LHCN-M2 (cell line): Measurements from ENCODE around the gene OBSCN. TPM values are rescaled to one million over a fixed set of nuclear protein-coding genes. Genes with fewer than 3 reads are reported as not detected.
"Not testable (repeated sequence)": the region's sequence is repeated elsewhere in the genome, so short reads cannot be mapped to it uniquely, and the experiment has no call there.

Experiments used
- DNase-seq: peaks from one replicate; pipeline ENCODE4 v3.0.0-alpha.2; 2012; ENCODE audit warnings: low read depth
- total RNA-seq: library from RNA; depleted of rRNA; stranded (reverse); fragments of >200 nt; gene quantifications from 2 replicates; pipeline ENCODE4 v1.2.3, GENCODE V29; 2014

Gene OBSCN
- total RNA-seq, 1 experiment from 2014 or later = 2.1 TPM

DNA sequence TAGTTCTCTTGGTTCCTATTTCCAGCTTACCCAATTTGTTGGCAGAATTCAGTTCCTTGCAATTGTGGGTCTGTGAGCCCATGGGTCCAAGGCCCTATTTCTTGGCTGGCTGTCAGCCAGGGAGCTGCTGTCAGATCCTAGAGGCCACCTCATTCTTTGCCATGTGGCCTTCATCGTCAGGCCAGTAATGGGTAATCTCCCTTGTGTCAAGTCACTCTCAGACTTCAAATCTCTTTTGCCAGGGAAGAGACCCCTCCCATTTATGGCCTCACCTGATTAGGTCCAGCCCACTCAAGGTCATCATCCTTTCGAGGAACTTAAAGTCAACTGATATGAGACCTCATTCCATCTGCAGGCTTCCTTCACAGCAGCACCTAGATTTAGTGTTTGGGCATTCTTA, 17.9 kb downstream of the OBSCN start:
- no peak for DNase-seq

DNA sequence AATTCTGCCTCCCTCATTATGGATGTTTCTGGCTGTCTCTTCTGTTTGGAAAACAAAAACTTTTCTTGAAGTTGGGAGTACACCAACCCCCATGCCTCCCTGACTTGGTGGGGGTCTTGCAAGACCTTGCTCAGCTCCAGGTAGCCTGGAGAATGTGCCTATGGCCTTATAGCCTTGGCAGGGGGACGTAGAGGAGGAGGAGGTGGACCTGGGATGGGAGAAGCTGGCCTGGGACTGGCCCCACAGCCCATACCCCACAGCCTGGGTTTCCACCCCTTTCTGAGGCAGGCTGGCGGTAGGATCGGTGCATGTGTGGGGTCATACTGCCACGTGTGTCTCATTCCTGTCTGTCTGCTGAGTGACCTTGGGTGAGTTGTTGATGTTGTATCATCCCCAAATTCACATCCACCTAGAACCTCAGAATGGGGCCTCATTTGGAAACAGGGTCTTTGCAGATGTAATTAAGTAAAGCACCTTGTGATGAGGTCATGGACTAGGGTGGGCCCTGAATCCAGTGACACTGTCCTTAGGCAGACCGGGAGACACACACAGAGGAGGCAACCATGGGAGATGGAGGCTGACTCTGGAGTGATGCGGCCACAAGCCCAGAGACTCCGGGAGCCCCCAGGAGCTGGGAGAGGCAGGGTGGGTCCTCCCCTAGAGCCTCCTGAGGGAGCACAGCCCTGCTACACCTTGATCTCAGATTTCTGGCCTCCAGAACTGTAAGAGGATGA, 18.5 kb downstream of the OBSCN start:
- no peak for DNase-seq

DNA sequence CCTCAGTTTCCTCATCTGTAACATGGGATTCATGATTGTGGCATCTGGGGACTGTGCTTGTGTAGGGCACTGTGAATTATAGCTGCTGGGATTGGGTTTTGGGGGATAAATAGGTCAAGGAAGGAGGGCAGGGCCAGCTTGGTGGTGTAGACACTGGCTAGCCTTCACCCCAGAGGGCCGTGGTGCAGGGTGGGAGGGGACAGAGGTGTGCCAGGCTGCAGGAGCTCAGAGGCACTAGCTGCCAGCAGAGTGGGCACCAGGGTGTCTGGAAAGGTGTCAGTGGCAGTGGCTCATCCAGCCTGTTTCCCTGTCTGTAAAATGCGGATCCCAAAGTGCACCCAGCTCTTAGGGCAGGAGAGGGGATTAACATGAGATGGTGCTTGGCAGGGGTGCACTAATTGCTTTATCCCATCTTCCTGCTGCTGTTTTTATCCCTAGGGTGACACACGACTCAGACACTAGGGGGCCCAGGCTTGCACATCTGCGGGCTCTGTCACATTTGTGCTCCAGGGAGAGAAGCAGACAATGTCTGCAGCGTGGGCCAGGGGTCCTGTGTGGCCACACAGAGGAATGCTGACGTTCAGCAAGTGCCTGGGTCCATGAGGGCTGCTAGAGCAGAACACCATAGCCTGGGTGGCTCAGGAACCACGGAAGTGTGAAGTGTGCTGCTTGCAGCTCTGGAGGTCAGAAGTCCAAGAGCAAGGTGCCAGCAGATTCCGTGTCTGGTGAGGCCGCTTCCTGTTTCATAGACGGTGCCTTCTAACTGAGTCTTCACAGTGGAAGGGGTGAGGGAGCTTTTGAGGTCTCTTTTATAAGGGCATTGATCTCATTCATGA, 19.3 kb downstream of the OBSCN start:
- DNase-seq = no peak

DNA sequence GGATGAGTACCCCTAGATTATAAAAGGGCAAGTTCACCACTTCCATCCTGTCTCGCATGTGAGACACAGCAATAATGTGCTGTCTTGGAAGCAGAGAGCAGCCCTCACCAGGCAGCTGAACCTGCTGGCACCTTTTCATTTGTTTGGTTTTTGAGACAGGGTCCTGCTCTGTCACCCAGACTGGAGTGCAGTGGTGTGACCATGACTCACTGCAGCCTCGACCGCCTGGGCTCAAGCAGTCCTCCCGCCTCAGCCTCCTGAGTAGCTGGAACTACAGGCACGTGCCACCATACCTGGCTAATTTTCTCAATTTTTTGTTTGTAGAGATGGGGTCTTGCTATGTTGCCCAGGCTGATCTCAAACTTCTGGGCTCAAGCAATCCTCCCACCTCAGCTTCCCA, 20.3 kb downstream of the OBSCN start:
- not testable (repeated sequence) for DNase-seq

DNA sequence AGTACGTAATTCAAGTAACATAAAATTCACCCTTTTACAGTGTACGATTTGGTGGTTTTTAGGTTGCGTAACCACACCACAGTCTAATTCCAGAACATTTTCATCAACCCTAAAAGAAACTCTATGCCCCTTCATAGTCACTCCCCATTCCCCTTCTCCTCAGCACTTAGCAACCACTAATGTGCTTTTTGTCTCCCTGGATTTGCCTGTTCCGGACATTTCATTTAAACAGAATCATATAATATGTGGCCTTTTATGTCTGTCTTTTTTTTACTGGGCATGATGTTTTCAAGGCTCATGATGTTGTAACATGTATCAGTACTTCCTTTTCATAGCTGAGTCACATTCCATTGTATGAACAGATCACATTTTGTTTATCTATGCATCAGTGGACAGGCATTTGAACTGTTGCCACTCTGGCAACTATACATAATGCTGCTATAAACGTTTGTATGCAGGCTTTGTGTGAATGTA, 20.8 kb downstream of the OBSCN start:
- peak; percentile 84 for DNase-seq

DNA sequence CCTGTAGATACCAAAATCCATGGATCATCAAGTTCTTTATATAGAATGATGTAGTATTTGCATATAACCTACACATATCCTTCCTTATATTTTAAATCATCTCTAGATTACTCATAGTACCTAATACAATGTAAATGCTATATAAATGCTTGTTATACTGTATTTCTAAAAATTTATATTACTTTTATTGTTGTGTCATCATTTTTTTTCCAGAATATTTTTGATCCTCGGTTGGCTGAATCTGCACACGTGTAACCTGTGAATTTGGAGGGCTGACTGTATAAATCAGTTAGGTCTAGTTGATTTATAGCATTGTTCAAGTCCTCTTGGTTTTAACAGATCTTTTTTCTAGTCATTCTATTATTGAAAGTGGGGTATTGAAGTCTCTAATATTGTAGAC, 23.3 kb downstream of the OBSCN start:
- no peak for DNase-seq

DNA sequence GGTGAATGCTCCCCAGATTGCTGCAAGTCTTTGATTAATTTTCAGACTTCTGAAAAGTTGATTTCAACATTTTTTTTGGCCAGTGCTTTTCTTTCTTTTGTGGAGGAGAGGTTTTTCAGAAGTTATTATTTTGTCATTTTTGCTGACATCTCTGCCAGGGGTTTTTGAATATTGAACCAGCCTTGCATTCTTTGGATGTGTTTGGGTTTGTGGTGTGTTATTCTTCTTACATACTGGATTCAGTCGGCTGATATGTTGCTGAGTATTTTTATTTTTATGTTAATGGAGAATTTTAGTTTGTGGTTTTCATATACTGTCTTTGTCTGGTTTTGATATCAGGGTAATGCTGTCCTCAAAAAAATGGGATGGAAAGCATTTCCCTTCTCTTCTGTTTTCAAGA, 25.3 kb downstream of the OBSCN start:
- DNase-seq = no peak

DNA sequence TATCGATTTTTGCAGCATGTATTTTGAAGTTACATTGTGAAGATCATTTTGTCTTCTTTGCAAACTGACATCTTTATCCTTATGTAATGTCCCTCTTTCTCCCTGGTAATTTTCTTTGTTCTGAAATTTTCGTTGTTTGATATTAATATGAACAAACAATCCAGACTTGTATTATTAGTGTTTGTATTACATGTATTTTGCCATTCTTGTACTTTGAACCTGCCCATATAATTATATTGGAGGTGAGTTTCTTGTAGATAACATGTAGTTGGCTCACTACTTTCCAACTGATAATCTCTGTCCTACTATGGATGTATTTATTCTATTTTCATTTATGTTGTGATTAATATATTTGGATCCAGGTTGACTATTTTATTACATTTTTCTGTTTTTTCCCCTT, 27.1 kb downstream of the OBSCN start:
- no peak for DNase-seq

DNA sequence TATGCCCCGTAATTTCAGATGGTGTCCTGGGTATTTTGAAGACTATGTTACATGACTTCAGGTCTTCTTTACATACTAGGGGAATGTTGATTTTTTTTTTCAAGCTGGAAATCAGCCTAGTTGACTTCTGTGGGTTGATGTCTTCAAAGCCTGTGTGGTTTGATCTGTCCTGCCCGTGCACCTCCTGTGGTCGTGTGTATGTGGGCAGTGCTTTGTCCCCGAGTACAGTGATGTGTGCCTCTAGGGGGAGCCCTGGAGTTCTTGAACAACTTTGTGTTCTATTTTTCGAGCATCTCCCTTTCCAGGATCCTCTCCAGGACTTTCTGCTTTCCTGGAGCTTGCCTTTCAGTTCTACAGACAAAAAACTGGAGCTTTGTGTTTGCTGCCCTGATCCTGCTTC, 28.9 kb downstream of the OBSCN start:
- DNase-seq = peak; percentile 23

DNA sequence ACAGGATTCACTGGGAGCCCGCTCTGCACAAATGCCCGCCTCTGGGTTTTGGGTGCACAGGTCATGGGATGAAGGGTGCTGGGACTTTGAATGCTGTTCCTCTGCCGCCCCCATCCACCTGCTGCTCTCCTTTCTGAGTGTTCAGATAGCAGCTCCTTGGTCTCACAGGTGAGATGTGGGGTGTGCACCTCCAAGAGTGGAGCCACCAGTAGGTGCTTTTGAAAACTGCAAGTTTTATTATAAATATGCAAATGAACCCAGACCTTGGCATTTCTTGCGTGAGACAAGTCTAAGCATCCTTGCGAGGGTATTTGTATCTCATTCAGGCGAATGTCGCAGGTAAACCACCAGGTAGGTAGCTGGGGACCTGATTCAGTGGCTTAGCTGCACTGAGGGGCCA, 30.2 kb downstream of the OBSCN start:
- DNase-seq = no peak

DNA sequence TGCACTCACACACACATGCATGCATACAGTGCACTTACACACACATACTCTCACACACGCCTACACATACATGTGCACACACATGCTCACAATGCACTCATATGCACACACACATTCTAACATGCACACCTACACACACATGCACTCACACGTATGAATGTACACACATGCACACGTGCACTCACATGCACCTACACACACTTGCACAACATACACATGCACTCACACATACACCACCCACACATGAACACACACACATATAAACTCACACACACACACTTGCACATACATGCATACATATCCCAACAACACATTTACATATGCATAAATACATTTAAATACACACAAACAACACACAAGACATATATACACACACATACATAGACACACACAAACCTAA, 30.6 kb downstream of the OBSCN start:
- DNase-seq = no peak

DNA sequence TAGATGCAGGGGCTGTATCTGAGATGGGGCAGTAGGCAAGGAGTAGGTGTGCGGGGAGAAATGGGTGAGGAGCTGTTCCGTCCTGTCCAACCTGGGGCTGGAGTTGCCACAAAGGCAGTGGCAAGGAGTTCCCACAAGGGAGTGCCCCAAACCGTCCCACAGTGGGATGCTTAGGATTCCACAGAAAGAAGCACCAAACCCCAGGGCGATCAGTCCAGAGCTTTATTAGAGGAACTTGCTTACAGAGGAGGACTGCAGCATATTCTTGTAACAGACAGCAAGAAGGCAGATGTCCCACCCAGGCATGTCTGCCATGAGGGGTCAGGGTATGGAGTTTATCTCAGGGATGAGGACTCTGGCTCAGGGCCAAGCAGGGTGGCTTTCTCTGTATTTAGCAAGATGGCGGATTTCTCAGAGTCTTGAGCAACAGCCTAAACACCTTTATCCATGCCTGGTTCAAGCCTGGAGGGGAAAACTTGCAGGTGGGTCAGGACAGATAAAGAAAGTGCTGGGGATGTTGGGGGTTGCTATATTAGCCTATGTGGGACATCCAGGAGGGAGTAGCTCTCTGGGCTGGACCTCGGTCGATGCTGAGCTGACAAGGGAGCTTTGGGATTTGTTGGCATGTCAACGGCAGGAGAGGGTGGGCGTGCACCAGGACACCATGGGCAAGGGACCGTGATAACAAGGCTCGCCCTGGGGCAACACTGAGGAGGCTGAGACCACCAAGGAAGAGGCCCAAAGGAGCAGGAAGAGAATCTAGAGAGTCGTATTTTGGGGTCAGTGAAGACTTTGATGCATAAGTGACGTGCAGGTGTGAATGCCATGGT, 32.8 kb downstream of the OBSCN start:
- DNase-seq = no peak

DNA sequence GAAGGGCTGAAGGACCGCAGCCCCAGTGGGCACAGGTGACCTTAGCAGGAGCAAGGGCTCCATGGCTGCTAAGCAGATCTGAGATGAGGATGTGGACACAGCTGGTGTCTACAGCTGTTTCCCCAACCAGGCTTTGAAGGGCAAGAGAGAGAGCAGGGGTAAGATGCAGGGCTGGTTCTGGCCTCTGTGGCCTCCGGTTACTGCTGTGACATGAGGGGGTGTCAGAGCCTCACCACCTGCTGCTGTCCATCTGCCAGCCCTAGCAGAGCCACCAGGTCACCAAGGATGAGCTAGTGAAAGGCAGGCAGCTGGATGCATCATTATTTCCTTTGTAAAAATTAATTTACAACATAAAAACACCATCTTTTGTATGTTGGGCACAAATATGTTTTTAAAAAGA, 33.4 kb downstream of the OBSCN start:
- peak; percentile 26 for DNase-seq

DNA sequence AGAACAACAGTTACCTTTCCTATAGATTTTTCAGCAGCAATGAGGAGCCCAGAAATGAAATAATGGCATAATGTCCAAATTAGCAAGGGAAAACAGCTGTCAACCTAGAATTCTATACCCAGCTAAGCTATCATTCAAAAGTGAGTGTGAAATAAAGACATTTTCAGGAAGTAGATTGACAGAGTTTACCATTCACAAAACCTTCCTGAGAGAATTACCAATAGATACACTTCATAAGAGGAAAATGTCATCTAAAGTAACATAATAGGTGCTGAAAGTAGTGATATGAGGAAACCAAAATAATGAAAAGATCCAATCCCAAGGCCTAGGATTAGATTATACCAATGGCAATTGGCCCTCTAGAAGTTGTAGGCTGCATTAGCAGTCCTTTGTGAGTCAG, 34.6 kb downstream of the OBSCN start:
- DNase-seq = no peak

DNA sequence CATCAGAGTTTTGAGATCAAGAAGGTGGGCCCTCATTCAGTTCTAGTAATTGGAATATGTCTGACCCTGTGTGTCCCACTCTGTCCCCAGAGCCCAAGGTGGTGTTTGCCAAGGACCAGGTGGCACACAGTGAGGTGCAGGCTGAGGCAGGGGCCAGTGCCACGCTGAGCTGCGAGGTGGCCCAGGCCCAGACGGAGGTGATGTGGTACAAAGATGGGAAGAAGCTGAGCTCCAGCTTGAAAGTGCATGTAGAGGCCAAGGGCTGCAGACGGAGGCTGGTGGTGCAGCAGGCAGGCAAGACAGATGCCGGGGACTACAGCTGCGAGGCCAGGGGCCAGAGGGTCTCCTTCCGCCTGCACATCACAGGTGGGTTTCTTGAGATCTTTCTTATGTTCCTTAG, 35.2 kb downstream of the OBSCN start:
- DNase-seq = no peak

DNA sequence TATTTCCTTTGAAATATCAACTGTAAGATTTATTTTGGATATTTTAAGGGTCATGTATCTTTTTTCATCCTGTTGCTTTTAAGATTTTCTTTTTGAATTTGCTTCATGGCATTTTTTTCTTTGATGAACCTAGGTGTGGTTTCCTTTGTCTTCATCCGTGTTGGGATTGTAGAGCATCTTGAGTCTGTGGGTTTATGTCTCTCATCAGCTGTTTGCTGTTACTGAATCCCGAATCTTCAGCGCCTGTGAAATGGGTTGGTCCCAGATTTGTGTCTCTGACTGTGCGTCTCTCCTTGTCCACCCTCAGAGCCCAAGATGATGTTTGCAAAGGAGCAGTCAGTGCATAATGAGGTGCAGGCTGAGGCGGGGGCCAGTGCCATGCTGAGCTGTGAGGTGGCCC, 36.1 kb downstream of the OBSCN start:
- not testable (repeated sequence) for DNase-seq

DNA sequence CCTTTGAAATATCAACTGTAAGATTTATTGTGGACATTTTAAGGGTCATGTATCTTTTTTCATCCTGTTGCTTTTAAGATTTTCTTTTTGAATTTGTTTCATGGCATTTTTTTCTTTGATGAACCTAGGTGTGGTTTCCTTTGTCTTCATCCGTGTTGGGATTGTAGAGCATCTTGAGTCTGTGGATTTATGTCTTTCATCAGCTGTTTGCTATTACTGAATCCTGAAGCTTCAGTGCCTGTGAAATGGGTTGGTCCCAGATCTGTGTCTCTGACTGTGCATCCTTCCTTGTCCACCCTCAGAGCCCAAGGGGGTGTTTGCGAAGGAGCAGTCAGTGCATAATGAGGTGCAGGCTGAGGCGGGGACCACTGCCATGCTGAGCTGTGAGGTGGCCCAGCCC, 37.3 kb downstream of the OBSCN start:
- DNase-seq = no peak

DNA sequence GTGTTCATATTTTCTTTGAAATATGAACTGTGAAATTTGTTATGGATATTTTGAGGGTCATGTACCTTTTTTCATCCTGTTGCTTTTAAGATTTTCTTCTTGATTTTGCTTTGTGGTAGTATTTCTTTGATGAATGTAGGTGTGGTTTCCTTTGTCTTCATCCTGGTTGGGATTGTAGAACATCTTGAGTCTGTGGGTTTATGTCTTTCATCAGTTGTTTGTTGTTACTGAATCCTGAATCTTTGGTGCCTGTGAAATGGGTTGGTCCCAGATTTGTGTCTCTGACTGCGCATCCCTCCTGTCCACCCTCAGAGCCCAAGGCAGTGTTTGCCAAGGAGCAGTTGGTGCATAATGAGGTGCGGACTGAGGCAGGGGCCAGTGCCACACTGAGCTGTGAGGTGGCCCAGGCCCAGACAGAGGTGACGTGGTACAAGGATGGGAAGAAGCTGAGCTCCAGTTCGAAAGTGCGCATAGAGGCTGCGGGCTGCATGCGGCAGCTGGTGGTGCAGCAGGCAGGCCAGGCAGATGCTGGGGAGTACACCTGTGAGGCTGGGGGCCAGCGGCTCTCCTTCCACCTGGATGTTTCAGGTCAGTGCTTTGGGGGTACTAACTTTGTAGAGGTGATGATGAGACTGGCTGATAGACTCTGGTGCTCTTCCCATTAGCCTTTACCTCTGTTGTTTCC, 38.5 kb downstream of the OBSCN start:
- no peak for DNase-seq

DNA sequence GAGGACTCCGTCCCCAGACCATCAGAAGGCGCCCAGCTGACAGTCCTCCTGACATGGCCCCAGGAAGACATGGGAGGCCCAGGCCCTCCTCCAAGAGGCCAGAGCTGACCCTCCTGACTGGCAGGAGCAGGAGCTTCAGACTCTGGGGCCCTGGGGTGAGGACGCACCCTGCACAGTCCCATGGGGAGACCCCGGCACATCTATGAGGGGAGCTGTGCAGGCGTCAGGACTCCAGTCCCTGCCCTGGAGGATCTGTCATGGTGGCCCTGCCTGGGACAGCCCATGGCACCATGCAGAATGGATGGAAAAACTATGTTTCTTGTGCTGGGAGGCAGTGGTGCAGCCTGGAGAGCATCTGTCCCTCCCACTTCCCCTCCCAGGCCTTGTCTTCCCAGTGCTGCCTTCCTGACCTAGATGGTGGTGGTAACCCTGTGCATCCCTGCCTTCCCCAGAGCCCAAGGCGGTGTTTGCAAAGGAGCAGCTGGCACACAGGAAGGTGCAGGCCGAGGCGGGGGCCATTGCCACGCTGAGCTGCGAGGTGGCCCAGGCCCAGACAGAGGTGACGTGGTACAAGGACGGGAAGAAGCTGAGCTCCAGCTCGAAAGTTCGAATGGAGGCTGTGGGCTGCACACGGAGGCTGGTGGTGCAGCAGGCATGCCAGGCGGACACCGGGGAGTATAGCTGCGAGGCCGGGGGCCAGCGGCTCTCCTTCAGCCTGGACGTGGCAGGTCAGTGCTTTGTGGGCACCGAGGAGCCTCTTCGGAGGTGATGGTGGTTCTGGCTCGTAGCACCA, 41.9 kb downstream of the OBSCN start:
- DNase-seq = no peak

DNA sequence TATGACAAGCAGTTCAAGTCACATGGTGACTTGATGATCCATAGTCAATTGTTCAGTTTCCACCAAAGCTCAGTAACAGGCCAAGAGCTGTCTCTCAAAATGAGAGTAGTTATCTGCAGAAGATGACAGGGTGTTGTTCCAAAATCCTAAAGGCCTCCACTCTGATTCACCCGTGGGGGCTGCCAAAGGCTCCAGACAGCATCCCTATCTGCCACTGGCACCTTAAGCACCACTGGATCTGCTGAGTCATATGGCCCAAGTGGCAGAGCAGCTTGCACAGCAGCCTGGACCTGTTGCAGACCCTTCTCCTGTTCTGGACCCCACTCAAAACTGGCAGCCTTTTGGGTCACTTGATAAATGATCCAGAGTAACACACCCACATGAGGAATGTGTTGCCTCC, 44.6 kb downstream of the OBSCN start:
- DNase-seq = not testable (repeated sequence)
